Fibroblast of mammary gland (primary cell): ENCODE measurements around the gene DNAI2.

Experiments used
- DNase-seq: peaks from one replicate; pipeline ENCODE4 v3.0.0-alpha.2; 2010; ENCODE audit warnings: low read depth
- H3K4me3 ChIP-seq: 2 replicates; pipeline ENCODE4 v1.5.1; 2011; ENCODE audit warnings: low read depth, mild to moderate bottlenecking, low read length, moderate library complexity; ENCODE audit not compliant: control insufficient read depth
- TF ChIP-seq, protein P1 (sequence below): conservative IDR thresholded peaks from 2 replicates; pipeline ENCODE4 v1.5.1; 2011; ENCODE audit warnings: low read depth, low read length, inconsistent platforms; ENCODE audit not compliant: control insufficient read depth, insufficient read depth

Gene DNAI2

DNA sequence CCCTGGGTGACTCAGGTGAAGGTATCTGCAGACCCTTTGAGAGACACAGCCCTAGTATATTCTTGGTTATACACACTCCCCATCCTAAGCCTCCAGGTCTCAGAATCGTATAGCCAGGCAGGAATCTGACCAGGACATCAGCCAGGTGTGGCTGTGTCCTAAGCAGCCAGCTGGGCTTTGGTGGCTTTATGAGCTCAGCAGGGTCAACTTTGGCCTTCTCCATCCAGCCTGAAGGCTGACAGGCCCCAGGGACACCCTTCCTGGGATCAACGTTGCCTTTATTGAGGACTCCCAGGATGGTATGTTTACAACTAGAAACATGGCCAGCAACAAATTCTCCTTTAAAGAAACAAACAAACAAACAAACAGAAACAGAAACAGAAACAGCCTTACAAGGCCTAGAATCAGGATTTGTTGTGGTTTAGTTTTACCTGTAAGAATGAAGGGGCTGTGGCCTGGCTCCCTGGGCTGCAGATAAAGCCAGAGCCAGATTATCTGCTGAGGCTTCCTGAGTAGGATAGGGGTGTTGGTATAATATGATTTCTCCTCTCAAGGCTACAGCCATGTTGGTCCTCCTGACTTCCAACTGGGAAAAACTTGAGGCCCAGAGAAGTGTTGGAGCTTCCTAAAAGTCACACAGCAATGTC is 60.5 kb downstream of the DNAI2 start:
- TF ChIP-seq, protein P1, sequence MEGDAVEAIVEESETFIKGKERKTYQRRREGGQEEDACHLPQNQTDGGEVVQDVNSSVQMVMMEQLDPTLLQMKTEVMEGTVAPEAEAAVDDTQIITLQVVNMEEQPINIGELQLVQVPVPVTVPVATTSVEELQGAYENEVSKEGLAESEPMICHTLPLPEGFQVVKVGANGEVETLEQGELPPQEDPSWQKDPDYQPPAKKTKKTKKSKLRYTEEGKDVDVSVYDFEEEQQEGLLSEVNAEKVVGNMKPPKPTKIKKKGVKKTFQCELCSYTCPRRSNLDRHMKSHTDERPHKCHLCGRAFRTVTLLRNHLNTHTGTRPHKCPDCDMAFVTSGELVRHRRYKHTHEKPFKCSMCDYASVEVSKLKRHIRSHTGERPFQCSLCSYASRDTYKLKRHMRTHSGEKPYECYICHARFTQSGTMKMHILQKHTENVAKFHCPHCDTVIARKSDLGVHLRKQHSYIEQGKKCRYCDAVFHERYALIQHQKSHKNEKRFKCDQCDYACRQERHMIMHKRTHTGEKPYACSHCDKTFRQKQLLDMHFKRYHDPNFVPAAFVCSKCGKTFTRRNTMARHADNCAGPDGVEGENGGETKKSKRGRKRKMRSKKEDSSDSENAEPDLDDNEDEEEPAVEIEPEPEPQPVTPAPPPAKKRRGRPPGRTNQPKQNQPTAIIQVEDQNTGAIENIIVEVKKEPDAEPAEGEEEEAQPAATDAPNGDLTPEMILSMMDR = no peak
- no peak overlapping the region for H3K4me3 ChIP-seq
- no peak for DNase-seq

- no peak for DNase-seq
- H3K4me3 ChIP-seq = no peak overlapping the region
- TF ChIP-seq, protein P1 = no peak
Measured at GRCh38 chr17:74335529-74336062, 61.6 kb downstream of the DNAI2 start.

DNA sequence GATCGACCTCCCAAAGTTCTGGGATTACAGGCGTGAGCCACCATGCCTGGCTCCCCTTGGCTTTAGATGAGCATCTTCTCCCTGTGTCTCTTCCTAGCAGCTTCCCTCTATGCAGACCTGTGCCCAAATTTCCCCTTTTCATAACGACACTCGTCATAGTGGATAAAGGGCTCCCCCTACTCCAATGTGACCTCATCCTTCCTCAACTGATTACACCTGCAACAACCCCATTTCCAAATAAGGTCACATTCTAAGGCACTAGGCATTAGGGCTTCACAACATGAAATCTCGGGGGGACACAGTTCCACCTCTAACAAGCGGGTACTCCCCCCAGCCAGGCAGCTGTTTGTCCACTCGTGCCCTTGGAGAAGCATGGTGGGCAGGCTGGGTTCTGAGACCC is 62.3 kb downstream of the DNAI2 start:
- no peak overlapping the region for H3K4me3 ChIP-seq
- TF ChIP-seq, protein P1 = no peak
- no peak for DNase-seq

- no peak overlapping the region for H3K4me3 ChIP-seq
- TF ChIP-seq, protein P1 = no peak
- no peak for DNase-seq
Measured at GRCh38 chr17:74337834-74338500, 63.9 kb downstream of the DNAI2 start.

DNA sequence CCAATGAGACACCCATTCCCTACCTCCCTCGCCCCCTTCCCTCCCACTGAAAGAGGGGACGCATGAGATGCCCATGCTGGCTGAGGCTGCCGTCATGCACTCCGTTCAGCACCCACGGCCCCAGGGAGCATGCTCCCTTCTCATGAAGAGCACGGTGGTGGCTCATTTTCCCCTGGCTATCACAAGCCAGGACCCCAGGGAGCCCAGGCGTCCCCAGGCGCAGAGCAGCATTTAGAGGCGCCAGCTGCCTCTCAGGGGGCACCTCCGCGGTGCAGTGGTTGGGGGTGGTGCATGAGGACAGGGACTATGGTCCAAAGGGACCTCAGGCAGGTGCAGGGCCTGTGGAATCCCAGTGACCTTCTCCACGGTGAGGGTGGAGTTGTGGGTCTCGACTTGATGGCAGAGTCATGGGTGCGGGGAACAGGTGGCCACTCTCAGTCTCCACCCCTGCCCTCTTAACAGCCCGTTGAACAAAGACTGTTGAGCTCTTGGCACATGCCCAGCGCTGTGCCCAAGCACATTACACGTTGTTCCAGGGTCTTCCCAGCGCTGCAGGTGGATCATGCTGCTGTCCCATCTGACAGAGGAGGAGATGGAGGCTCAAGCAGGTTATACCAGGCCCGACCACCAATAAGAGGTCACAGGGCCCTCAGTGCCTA is 65.6 kb downstream of the DNAI2 start:
- TF ChIP-seq, protein P1 = no peak
- DNase-seq = no peak

GRCh38 chr17:74340470-74341023 is 66.5 kb downstream of the DNAI2 start:
- H3K4me3 ChIP-seq = no peak overlapping the region
- no peak for DNase-seq
- TF ChIP-seq, protein P1 = no peak

More for the DNA sequence above, 65.6 kb downstream of the DNAI2 start:
- H3K4me3 ChIP-seq = no peak overlapping the region
